ENCODE measurements around the gene CENPP.

Gene CENPP

DNA sequence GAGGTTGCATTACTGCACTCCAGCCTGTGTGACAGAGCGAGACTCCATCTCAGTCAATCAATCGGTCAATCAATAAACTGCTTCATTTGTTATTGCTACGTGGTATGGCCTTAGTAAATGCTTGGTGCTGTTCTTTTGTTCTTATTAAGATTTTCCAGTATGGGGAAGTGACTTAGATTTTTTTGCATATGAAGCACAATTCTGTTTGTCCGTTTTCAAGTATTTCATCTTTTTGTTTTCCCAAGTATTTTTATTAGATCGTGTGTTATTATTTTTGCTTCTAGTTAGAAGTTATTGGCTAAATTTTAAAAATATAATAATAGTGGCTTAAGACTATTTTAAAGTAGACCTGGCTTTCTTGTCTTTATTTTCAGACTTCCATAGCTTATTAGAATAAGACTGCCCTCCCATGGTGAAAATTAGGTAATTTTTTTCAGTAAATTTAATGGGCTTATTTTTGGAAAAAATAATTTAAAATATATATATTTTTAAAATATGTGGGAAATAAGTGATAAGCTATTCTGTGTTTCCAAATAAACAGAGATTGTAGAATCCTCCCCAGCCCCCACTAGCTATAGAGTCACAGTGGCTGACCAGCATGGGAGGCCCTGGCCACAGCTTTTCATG, 113.3 kb downstream of the CENPP start:
- no peak for TF ChIP-seq GATA2 (IDR thresholded peaks at IDR 0.05; ENCODE audit: low read depth, low read length)
- TF ChIP-seq GATA3 (IDR thresholded peaks at IDR 0.05; ENCODE audit: low read depth, low read length): no peak

DNA sequence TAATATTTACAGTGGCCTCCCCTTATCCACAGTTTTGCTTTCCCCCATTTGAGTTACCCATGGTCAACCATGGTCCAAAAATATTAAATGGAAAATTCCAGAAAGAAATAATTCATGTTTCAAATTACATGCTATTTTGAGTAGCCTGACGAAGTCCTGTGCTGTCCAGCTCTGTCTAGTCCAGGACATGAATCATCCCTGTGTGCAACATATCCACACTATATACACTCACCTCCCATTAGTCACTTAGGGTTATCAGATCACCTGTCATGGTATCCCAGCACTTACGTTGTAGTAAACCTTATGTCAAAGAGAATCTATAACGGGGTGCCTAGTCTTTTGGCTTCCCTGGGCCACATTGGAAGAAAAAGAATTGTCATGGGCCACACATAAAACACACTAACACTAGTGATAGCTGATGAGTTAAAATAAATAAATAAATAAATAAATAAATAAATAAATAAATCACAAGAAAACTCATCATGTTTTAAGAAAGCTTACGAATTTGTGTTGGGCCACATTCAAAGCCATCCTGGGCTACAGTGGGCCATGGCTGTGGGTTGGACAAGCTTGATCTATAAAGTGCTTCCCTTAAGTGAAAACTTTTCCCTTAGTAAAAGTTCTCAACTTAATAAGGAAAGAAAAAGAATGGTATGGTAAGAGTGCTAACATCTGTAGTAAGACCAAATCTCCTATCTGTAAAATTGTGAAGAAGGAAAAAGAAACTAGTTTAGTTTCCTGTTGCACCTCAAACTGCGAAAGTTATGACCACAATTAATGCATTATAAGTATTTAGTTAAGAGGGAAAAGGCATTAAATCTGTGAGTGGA, 114.4 kb downstream of the CENPP start:
- TF ChIP-seq GATA3 (IDR thresholded peaks at IDR 0.05; ENCODE audit: low read depth, low read length): no peak
- TF ChIP-seq GATA2 (IDR thresholded peaks at IDR 0.05; ENCODE audit: low read depth, low read length): no peak

DNA sequence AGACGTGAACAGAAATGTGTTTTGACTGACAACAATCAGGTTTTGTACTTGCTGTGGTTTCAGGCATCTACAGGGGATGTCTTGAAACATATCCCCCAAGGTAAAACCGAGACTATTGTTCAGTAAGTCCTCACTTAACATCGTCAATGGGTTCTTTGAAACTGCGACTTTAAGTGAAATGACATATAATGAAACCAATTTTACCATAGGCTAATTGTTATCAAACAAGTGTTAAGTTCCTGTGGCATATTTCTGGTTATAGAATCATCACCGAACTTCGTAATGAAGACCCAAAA, 114.9 kb downstream of the CENPP start:
- TF ChIP-seq GATA2 (IDR thresholded peaks at IDR 0.05; ENCODE audit: low read depth, low read length) (no peak), GATA3 (IDR thresholded peaks at IDR 0.05; ENCODE audit: low read depth, low read length) (no peak)

DNA sequence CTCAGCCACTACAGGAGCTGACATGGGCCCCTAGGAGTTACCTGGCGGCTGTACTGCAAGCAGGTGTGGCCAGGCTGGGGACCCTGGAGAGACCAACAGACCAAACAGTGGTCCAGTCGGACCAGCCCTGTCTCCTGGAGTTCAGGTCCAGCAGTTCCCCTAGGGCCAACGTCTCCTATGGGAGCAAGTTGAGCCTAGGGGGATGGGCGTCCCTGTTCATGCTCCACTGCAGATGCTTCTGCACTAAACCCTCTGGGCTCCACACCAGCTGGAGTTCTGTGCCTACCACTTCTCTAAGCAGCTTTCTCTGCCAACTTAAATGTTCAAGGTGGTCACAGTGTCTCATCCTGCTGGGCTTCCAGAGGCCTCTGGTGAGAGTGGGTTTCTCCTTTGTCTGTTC, 119.1 kb downstream of the CENPP start:
- TF ChIP-seq GATA3 (IDR thresholded peaks at IDR 0.05; ENCODE audit: low read depth, low read length) (no peak), GATA2 (IDR thresholded peaks at IDR 0.05; ENCODE audit: low read depth, low read length) (no peak)

DNA sequence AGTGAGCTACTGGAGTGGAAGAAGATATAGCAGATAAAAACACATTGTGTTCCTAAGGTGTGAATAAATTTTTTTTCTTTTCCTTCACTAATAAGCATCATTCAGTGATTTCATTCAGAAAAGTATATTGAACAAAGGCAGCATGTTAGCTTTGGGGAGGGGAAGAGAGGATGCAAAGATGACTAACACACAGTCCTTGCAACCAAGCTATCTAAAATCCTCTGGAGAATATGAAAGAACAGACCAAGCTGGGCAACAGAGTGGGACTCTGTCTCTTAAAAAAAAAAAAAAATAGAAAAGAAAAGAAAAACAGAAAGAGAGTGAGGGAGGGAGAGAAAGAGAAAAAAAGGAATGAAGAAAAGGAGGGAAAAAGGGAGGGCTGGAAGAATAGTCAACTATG, 120.8 kb downstream of the CENPP start:
- no peak for TF ChIP-seq GATA3 (IDR thresholded peaks at IDR 0.05; ENCODE audit: low read depth, low read length)
- no peak for TF ChIP-seq GATA2 (IDR thresholded peaks at IDR 0.05; ENCODE audit: low read depth, low read length)

DNA sequence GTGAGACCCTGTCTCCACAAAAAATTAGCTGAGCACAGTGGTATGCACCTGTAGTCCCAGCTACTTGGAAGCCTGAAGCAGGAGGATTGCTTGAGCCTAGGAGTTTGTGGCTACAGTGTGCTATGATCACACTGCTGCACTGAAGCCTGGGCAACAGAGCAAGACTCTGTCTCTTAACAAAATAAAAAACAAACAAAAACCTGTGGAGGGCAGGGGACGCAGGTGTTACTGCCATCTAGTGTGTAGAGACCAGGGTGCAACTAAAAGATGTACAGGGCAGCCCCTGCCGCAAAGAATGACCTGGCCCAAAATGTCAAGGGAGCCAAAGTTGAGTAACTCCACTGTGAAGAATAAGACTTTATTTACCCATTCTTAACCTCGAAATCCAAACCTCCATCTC, 129.5 kb downstream of the CENPP start:
- TF ChIP-seq GATA2 (IDR thresholded peaks at IDR 0.05; ENCODE audit: low read depth, low read length) (no peak), GATA3 (IDR thresholded peaks at IDR 0.05; ENCODE audit: low read depth, low read length) (no peak)

DNA sequence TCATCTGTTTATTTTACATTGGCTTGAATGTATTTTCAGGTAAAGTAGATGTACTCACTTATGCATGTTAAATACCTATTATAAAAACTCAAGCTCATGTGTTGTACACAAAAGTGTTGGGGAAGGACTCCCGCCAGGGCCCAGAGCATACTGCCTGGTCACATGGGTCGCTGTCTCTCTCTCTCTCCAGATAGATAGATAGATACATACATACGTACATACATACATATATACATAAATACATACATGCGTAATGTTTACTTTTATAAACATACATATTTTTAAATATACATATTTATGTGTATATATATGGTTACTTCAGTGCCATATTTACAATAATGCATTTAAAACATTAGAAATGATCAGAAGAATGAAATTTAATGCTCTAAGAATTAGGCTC, 131.8 kb downstream of the CENPP start:
- TF ChIP-seq GATA2 (IDR thresholded peaks at IDR 0.05; ENCODE audit: low read depth, low read length) (no peak), GATA3 (IDR thresholded peaks at IDR 0.05; ENCODE audit: low read depth, low read length) (no peak)

DNA sequence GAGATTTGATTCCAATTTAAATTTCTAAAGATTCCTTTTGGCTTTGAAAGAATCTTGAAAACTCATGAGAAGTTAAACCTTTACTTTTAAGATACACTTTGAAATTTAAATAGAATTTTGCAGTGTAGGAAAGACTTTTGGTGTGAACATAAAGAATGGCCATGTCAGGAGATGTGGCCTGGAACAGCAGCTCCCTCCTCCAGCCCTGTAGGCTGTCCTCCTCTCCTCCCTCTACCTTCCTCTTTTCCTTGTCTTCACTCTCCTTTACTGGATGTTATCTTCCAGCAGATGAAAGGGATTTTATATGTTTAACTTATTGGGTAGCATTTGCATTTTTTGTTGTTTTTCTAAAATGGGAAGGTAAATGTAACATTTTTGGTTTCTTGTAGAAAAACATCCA, 137.6 kb downstream of the CENPP start:
- TF ChIP-seq GATA2 (IDR thresholded peaks at IDR 0.05; ENCODE audit: low read depth, low read length) (no peak), GATA3 (IDR thresholded peaks at IDR 0.05; ENCODE audit: low read depth, low read length) (no peak)

DNA sequence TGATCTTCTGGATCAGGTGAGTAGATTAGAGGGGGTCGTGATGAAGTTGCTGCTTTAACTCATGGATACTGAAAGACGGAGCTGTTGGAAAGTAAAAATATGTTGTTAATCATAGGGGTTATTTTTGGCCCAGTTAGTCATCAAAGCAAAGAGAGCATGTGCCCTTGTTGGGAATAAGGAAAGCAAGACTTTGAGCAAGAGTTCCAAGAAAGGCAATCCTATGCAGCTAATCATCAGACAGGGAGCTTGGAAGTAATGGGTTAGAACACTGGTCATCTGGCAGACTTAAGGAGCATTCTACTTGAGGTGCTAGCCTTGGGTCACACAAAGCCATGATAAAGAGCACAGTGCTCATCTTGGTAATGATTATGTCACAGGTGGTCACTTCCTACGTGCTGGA, 138.2 kb downstream of the CENPP start:
- TF ChIP-seq GATA3 (IDR thresholded peaks at IDR 0.05; ENCODE audit: low read depth, low read length) (no peak), GATA2 (IDR thresholded peaks at IDR 0.05; ENCODE audit: low read depth, low read length) (no peak)

DNA sequence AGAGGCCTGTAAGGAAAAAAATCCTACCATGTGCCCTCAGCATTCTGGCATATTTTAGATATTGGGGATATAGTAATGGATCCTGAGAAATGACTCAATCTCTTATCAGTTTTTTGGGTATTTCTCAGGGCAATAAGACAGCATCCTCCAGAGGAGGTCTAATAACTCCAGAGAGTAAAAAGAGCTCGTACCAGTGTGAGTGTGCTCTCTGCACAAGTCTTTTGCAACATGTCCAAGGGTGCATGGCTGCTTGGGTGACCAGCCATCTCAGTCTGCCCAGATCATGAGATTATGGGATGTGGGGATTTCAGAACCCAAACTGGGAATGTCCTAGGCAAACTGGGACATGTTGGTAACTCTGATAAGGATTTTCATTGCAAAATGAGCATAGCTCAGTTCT, 141.3 kb downstream of the CENPP start:
- TF ChIP-seq GATA3 (IDR thresholded peaks at IDR 0.05; ENCODE audit: low read depth, low read length) (no peak), GATA2 (IDR thresholded peaks at IDR 0.05; ENCODE audit: low read depth, low read length) (no peak)

DNA sequence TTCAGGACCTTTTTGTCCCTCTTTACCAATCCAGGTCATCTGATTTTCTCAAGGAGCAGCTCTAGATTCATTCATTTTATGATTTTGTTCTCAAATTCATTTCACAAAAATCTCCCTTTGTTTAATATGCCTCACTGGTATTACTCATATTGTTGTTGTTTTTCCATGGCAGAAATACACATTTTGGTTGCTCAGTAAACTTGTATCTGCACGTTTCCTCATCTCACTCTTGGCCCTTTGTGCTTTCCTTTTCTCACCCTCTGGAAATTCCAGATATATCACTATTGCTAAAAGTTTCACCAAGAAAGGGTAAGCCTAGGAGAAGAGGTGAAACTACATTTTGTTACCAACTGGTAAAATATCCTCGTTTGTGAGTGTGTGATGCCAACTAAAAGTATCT, 141.8 kb downstream of the CENPP start:
- no peak for TF ChIP-seq GATA2 (IDR thresholded peaks at IDR 0.05; ENCODE audit: low read depth, low read length)
- no peak for TF ChIP-seq GATA3 (IDR thresholded peaks at IDR 0.05; ENCODE audit: low read depth, low read length)

DNA sequence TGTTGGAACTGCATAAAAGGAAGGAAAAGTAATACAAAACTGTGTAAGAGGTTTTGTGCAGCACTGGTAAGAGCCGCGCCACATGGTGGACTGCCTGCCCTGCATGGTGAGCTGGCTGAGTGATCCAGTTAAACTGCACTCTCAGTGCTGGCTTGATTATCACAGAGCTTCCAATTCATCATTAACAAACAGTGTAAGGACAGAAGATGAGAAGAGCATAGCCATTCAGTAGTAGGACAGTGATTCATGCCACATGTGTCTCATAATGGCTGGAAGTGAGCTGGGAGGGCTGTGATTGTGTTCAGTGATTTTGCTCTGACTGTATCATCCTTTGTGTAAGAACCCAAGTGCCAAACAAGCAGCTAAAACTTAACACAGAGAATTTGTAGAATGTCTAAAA, 142.5 kb downstream of the CENPP start:
- TF ChIP-seq GATA2 (IDR thresholded peaks at IDR 0.05; ENCODE audit: low read depth, low read length) (no peak), GATA3 (IDR thresholded peaks at IDR 0.05; ENCODE audit: low read depth, low read length) (no peak)

DNA sequence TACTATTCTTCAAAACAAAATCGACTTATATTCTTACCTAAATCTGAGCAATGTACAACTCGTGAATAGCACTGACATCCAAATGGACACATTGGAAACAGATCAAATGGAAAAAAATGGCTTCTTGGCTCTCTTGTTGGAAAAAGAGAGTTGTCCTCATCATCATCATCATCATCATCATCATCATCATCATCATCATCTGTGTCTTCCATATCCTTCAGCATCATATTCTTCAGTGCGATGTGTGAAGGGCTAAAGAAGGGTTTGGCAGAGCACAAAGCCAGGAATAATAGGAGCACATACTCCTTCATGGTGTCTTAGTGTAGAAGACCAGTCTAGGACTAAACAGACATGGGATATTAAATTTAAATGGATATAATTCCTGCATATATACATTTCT, 148.8 kb downstream of the CENPP start:
- no peak for TF ChIP-seq GATA3 (IDR thresholded peaks at IDR 0.05; ENCODE audit: low read depth, low read length)
- no peak for TF ChIP-seq GATA2 (IDR thresholded peaks at IDR 0.05; ENCODE audit: low read depth, low read length)

DNA sequence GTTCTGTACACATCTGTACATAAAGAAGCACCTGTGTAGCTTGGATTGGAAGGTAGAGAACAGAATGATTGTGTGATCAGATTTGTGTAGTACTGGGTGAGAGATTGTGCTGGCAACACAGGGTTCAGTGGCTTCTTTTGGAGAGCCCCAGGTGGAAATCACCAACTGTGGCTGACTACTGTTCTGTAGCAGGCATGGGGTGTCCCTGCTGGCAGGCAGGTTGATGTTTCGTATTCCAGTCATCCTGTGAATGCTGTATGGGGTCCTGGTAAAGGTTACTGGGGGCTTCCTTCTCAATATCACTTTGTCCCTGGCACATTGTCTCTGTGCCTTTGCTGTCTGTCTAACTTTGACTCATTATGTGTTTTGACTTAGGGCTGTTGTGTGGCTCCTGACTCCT, 151.2 kb downstream of the CENPP start:
- TF ChIP-seq GATA2 (IDR thresholded peaks at IDR 0.05; ENCODE audit: low read depth, low read length): no peak
- no peak for TF ChIP-seq GATA3 (IDR thresholded peaks at IDR 0.05; ENCODE audit: low read depth, low read length)

DNA sequence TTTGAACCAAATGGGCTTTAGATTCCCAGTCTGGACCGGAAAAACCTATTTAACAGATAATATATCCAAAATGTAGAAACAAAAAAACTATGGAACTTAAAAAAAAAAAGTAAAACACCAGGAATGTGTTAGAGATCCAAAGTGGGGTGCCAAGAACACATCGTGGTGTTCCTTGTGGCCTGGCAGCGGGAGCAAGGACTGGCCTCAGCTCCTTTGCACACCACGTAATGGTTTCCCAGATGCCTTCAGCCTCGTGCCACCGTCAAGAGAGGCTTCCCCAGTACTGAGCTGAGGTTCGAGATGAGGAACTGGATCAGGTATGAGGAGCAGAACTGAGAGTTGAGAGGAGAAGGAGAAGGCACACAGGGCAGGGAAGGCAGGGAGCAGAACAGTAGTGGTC, 153.0 kb downstream of the CENPP start:
- TF ChIP-seq GATA2 (IDR thresholded peaks at IDR 0.05; ENCODE audit: low read depth, low read length) (no peak), GATA3 (IDR thresholded peaks at IDR 0.05; ENCODE audit: low read depth, low read length) (no peak)

All from SH-SY5Y (cell line).